Fibroblast of the aortic adventitia (primary cell): ENCODE data around the gene SPPL2B. TPM values are rescaled to one million over a fixed set of nuclear protein-coding genes. Genes with fewer than 3 reads are reported as not detected.
A peak's percentile ranks its signal among the peaks of the same experiment; 100 is the strongest.
"Not testable (repeated sequence)": the region's sequence is repeated elsewhere in the genome, so short reads cannot be mapped to it uniquely, and the experiment has no call there.

Experiments used
- DNase-seq: peaks from one replicate; pipeline ENCODE4 v3.0.0-alpha.2; 2010; ENCODE audit warnings: low read depth
- H3K4me3 ChIP-seq: 2 replicates; pipeline ENCODE4 v1.5.1; 2011; ENCODE audit warnings: low read depth, mild to moderate bottlenecking, control low read depth, low read length, moderate library complexity
- total RNA-seq: library from RNA; depleted of rRNA; stranded (reverse); fragments of >200 nt; gene quantifications from 2 replicates; pipeline ENCODE4 v1.2.3, GENCODE V29; 2012; ENCODE audit warnings: low replicate concordance
- TF ChIP-seq, protein P1 (sequence below): IDR thresholded peaks from 2 replicates; pipeline ENCODE4 v1.5.1; 2011; ENCODE audit warnings: mild to moderate bottlenecking, low read length, control low read depth, inconsistent platforms; ENCODE audit not compliant: insufficient read depth

The SPPL2B gene
- total RNA-seq, 1 donor = 24.6 TPM

DNA sequence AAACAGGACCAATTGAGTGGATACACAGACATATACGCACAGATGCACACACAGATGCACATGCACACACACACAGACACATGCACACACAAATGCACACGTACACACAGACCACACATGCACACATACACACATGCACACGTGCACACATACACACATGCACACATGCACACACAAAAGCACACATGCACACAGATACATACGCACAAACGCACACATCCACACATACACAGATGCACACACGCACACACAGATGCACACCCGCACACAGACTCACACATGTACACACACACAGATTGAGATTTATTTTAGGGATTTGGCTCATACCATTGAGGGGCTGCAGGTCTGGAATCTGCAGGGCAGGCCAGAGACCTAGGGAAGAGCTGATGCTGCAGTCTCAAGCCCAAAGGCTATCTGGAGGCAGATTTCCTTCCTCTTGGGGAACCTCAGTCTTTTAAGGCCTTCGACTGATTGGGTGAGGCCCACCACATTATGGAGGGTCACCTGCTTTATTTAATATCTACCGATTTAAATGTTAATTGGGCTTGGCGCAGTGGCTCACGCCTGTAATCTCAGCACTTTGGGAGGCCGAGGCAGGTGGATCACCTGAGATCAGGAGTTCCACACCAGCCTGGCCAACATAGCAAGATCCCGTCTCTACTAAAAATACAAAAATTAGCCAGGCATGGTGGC, 54.2 kb downstream of the SPPL2B start:
- TF ChIP-seq, protein P1, sequence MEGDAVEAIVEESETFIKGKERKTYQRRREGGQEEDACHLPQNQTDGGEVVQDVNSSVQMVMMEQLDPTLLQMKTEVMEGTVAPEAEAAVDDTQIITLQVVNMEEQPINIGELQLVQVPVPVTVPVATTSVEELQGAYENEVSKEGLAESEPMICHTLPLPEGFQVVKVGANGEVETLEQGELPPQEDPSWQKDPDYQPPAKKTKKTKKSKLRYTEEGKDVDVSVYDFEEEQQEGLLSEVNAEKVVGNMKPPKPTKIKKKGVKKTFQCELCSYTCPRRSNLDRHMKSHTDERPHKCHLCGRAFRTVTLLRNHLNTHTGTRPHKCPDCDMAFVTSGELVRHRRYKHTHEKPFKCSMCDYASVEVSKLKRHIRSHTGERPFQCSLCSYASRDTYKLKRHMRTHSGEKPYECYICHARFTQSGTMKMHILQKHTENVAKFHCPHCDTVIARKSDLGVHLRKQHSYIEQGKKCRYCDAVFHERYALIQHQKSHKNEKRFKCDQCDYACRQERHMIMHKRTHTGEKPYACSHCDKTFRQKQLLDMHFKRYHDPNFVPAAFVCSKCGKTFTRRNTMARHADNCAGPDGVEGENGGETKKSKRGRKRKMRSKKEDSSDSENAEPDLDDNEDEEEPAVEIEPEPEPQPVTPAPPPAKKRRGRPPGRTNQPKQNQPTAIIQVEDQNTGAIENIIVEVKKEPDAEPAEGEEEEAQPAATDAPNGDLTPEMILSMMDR = no peak
- DNase-seq = no peak
- H3K4me3 ChIP-seq = no peak overlapping the region

DNA sequence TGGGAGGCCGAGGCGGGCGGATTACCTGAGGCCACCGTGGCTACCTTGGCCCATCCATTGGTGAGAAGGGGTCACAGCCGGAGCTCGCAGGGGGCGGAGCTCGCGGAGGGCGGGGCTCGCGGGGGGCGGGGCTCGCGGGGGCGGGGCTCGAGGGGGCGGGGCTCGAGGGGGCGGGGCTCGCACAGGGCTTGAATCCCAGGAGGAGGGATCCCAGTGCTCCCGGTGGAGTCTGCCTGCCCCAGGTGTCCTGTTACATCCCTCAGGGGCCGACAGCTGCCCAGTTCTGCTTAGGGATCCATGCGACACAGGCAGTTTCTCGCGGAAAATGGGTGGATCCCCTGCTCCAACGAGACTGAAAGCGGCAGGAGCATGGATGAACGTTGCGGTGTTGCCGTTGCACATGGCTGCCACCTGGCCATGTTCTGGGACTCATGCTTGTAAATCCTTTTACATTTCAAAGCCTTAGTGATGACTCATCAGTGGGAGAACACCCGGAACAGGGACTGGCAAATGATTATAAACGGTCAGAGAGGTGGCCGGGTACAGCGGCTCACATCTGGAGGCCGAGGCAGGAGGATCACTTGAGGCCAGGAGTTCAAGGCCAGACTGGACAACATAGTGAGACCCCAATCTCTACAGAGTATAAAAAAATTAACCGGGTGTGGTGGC, 56.7 kb downstream of the SPPL2B start:
- TF ChIP-seq, protein P1 = no peak
- DNase-seq = peak; percentile 63
- H3K4me3 ChIP-seq = peak overlapping the region; percentile 28

DNA sequence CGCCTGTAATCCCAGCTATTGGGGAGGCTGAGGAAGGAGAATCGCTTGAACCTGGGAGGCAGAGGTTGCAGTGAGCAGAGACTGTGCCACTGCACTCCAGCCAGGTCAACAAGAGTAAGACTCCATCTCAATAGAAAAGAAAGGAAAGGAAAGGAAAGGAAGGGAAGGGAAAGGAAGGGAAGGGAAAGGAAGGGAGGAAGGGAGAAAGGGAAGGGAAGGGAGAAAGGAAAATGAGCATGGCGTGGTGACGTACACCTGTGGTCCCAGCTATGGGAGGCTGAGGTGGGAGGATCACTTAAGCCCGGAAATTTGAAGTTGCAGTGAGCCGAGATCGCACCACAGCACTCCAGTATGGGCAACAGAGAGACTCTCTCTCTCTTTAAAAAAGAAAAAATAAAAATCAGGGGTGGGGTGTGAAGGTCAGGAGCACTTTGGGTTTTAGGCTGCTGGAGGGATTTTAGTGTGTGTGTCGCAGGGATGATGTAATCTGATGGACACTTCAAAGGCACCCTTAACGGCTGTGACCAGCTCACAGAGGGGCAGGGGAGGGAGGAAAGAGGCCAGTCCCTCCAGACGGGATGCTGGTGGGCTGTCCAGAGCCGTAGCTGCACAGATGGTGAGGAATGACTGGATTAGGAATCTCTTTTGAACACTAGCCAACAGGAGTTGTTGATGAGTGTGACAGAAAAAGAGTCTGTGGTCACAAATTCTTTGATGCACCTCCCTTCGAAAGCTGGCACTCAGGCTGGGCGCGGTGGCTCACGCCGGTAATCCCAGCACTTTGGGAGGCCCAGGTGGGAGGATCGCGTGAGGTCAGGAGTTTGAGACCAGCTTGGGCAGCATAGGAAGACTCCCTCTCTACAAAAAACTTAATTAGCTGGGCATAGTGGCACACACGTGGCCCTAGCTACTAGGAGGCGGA, 59.1 kb downstream of the SPPL2B start:
- TF ChIP-seq, protein P1 = no peak
- no peak for DNase-seq
- H3K4me3 ChIP-seq = no peak overlapping the region

DNA sequence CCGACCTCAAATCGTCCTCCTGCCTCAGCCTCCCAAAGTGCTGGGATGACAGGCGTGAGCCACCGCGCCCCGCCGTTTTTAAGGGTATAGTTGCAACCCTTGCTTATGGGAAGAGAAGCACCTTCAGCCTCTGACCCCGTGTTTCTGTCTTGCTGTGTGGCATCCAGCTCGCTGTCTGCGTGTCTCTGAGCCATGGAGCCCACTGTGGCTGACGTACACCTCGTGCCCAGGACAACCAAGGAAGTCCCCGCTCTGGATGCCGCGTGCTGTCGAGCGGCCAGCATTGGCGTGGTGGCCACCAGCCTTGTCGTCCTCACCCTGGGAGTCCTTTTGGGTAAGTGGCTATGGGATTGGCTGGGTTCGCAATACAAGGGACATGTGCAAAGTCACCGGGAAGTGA, 61.1 kb downstream of the SPPL2B start:
- TF ChIP-seq, protein P1 = no peak
- no peak for DNase-seq
- H3K4me3 ChIP-seq = no peak overlapping the region

DNA sequence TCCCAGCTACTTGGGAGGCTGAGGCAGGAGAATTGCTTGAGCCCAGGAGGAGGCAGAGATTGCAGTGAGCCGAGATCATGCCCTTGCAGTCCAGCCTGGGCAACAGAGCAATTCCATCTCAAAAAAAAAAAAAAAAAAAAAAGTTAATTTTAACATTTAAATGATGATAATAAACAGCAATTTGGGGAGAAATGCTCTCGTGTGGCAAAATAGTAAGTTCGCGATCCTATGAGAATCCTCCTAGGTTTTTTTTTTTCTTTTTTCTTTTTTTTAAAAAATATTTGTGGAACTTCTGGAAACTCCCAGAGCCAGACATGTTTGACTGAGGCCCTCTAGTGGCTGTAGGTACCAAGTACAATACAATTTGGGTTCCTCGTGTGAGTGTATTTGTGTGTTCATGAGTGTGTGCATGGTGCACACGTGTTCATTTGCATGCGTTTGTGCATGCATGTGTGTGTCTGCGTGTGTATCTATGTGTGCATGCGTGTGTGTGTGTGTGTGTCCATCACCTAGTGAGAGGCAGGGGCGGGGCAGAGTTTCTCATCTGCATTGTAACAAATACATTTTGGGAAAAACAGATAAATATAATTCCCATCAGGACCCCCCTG, 62.7 kb downstream of the SPPL2B start:
- DNase-seq = peak; percentile 82
- TF ChIP-seq, protein P1 = peak; percentile 84
- no peak overlapping the region for H3K4me3 ChIP-seq

DNA sequence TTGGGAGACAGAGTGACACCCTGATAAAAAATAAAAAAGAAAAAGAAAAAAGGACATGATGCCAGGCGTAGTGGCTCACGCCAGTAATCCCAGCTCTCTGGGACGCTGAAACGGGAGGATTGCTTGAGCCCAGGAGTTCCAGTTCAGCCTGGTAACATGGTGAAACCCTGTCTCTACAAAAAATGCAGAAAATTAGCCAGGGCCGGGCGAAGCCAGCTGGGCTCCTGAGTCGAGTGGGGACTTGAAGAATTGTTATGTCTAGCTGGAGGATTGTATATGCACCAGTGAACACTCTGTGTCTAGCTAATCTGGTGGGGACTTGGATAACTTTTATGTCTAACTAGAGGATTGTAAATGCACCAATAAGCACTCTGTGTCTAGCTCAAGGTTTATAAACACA, 63.9 kb downstream of the SPPL2B start:
- TF ChIP-seq, protein P1 = no peak
- H3K4me3 ChIP-seq = no peak overlapping the region
- DNase-seq = no peak

DNA sequence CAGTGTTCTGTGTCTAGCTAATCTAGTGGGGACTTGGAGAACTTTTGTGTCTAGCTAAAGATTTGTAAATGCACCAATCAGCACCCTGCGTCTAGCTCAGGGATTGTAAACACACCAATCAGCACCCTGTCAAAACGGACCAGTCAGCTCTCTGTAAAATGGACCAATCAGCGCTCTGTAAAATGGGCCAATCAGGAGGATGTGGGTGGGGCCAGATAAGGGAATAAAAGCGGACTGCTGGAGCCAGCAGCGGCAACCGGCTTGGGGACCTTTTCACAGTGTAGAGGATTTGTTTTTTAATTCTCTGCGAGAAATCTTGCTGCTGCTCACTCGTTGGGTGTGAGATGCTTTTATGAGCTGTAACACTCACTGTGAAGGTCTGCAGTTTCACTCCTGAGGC, 64.4 kb downstream of the SPPL2B start:
- H3K4me3 ChIP-seq, DNase-seq: not testable (repeated sequence)
